SIG-M5 treated with dmso at 0.1 percent for 504 hours (cell line): ENCODE results near the gene PRM2.

Source experiments
- DNase-seq: peaks from one replicate; lab custom pipeline; 2025; ENCODE audit not compliant: unreplicated experiment; lab: John Stamatoyannopoulos, UW

PRM2 gene

DNA sequence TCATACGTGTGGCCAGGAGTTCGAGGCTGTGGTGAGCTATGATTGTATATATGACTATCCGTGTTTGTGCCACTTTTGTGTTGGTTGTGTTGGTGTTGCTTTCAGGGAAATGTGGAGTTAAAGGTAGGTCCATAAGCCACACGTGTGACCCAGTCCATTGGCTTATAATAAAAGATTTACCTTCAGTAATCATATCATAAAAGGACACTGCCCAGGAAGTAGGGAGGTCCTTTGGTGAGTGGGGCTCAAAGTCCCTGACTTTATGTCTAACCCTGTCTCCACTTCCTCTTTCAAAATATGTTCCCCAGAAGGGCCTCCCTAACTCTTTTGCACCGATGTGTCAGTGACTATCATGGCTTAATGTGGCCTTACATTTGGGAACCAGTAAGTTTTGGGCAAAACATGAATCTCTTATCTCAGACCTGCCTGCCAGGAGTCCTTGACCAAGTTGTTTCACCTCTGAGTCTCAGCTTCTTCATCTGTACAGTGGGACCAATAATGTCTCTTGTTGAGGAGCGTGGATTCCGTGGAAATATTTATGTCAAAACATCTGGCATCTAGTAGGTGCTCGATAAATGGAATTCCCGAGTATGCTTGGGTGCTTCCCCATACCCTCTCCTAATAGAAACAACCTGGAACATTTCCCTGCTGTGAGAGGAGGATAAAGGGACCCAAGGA, 12.0 kb downstream of the PRM2 start:
- peak; percentile 68 for DNase-seq

DNA sequence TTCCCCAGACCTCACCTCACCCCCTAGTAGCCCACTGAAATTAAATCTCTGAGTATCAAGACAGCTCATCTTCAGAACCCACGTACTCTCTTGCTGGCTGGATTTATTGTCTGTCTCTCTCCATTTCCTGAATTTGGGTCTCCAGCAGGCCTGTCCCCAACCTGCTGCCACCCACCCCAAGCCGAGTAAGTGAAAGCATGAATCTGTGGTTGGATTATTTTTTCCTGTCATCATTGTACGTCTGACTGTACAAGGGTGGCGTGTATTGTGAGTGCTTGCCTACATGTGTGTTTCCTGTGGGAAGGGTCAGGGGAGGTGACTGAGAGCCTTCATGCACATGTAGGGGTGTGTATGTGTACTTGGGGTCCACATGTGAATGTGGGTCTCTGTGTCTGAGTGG, 12.5 kb downstream of the PRM2 start:
- DNase-seq = no peak

DNA sequence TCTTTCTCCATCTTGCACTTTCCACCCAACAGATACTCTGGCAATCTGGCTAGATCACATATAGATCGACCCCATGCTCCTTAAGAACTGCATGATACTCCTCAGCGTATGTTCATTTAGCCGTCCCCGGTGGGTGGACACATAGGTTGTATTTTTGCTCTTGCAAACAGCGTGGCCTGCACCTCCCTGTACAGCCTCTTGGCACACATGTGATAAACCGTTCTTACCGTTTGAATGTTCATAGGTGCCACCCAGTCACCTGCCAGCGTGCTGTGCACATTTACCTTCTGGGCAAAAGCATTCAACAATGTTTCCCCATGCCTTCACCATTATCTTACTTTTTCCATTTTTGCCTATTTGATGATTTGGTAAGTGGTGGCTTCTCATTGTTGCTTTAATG, 13.4 kb downstream of the PRM2 start:
- no peak for DNase-seq

DNA sequence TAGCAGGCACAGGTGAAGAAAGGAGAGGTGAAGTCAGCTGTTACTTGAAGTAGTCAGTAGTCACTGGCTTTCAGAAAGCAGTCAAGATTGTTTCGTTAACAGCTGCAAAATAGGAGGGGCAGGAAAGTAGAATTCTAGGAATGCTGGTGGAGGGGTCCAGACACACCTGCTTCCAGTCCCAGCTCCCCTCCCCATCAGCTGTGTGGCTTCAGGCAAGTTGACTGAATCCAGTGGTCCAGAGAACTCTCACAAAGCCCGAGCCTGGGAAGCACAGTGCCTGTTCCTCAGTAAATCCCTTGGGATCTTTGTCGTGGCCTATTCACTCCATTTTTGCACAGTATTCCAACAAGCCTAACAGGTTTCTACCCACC, 15.7 kb downstream of the PRM2 start:
- no peak for DNase-seq

DNA sequence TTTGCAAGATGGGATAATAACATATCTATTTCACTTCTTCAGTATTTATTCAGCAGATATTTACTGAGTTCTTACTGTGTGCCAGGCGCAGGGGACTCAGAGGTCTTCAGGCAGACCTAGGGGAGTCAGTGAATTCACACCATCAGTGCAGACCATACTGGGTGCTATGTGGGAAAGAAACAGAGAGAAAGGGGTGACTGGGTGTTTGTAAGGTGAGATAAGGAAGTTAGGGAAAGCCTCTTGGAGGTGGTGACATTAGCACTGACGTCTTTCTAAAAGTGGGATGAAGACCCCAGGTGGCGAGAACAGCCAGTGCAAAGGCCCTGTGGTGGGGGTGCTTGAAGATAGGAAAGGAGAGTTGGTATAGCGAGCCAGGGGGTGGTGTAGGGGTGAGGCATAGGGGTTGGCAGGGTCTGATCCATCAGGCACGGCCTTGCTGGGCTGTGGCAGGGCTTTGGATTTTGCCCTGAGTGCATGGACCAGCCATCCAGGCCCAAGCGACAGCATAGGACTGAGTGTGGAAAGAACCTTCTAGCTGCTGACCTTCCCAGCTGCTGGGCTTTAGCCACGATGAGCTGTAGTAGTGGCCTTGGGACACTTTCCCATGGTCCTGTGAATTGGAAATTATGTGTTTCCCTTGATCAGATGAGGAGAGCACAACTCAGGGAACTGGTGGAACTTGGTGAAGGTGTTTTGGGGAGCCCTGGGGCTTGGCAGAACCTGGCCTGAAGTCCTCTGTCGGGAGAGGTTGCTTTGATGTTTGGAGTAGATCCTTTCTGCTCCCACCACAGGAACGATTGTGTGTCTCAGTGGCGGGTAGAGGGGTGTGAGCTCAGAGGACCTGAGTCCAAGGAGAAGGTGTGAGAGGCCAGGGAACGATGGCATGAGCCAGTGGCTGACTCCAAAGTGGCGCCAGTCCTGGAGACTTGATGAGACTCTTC, 16.4 kb downstream of the PRM2 start:
- no peak for DNase-seq

DNA sequence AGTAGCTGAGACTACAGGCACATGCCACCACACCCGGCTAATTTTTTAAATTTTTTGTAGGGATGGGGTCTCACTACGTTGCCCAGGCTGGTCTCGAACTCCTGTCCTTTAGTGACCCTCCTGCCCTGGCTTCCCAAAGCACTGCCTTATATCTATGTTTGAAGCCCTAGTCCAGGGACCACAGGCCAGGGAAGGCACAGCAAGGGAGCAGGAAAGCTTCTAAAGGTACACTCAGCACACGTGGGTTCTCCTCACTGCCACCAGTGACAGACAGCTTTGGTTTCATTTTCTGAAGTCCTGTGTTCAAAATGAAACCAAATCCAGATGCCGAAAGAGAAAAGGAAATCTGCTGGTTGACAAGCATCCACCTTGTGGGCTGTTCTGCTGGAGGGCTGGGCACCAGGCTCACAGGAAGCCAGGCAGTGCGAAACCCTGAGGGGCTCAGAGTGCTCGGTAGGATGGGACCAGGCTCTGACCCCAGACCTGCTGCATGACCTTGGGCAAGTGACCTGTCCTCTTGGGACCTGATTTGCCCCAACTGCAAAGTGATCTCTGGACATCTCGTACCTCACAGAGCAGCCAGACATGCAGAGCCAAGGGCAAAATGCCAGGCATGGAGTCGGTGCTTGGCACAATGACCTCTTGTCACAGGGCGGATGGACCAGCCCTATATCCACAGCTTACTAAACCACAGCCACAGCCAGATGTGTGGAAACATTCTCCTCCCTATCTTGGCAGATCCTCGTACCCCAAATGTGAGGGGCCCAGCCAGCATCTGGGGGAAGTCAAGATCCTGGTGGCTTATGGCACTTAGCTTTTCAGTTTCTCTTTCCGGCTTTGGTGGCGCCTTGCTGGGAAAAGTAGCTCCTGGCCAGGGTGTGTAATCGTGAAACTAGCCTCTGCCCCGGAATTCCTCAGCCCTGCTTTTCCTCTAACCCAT, 17.5 kb downstream of the PRM2 start:
- no peak for DNase-seq

DNA sequence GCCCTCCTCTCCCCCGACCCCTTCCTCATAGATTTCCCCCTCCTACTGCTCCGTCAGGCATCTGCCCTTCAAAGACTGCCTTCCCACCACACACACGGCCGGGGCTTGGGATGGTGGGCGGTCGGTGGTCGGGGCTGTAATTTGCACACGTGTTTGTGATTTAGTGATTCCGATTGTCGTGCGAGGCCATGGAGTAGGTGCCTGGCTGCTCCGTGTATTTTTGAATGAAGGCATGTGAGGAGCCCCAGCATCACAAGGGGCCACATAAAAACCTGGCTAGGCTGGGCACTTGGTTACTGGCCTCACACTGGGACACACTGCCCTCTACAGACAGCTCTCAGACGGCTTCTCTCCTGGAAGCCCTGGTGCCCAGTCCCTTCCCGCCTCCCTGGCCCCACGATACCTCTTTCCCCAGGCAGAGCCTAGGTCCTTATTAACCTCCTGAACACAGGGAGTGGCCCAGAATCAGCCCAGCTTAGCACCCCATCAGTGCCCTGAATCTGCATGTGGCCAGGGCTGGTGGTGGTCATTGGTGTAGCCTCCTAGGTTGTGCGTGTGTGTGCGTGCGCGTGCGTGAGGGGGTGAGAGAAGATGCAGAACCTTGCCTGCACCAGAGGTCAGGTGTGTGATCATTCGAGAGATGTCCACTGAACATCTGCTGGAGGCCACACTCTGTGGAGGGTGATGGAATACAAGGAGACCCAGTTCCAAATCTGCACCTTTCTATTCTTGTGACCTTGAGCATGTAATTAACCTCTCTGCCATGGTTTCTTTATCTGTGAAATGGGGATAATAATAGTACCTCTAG, 18.9 kb downstream of the PRM2 start:
- DNase-seq = peak; percentile 74

DNA sequence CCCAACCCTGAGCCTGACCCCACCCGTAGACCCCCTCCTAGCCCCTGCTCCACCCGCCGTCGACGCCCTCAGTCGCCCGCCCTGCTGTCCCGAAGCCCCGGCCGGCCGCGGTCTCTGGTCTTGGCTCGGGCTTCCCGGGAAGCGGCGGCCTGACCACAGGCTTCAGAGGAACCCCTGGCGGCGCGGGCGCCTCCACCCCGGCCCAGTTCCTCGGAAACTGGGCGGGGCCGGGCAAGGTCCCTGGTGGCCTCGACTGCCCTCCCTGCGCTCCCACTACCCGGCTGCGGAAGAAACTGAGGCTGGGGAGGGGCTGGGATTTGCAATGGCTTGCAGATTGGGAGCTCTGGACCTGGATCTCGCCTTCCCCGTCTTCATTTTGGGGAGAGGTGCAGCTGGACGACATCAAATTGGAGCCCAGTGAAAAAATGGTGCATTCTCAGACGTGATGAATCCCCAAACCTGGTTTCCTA, 19.6 kb downstream of the PRM2 start:
- no peak for DNase-seq

DNA sequence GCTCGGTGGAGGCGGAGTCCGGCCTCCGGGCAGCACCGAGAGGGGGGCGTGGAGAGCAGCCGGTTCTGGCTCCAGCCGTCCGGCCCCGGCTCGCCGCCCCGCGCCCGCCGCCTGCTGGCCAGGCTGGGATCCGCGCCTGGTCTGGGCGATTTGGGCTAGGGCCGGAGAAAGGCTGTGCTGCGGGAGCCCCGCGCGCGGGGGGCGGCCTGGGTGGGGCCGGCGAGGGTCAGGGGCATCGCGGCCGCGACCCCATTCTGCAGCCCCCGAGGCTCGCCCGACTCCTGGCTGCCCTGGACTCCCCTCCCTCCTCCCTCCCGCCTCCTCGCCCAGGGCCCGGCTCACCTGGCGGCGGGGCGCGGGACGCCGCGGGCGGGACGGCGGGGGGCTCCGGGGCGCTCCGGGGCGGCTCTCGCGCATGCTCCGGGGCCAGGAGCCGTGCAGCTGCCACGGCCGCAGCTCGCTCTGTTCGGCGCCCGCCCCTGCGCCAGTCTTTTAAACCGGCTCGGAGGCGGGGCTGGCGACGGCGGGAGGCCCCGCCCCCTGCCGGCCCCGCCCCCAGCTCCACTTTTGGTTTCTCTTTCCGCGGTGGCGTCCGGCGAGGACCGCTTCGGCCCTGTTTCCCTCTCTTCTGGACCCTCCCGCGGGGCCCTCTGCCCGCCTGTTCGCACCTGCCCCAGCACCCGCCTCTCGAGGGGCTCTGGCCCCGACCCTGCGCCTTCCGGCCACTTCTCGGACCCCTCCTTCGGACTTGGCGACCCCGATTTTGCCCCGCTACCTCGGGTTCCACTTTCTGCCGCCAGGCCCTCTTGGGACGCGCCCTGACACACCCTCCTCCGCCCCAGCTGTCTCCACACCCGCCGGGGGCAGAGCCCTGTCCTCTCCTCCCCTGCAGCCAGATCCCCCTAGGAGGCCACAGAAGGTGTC, 20.3 kb downstream of the PRM2 start, which contains the start of gene SOCS1:
Gene SOCS1, minus strand, starts transcription at position 468 of the 924 bp plus-strand sequence. CDS start 726 bp downstream, outside the sequence.
- DNase-seq = peak; percentile 64

DNA sequence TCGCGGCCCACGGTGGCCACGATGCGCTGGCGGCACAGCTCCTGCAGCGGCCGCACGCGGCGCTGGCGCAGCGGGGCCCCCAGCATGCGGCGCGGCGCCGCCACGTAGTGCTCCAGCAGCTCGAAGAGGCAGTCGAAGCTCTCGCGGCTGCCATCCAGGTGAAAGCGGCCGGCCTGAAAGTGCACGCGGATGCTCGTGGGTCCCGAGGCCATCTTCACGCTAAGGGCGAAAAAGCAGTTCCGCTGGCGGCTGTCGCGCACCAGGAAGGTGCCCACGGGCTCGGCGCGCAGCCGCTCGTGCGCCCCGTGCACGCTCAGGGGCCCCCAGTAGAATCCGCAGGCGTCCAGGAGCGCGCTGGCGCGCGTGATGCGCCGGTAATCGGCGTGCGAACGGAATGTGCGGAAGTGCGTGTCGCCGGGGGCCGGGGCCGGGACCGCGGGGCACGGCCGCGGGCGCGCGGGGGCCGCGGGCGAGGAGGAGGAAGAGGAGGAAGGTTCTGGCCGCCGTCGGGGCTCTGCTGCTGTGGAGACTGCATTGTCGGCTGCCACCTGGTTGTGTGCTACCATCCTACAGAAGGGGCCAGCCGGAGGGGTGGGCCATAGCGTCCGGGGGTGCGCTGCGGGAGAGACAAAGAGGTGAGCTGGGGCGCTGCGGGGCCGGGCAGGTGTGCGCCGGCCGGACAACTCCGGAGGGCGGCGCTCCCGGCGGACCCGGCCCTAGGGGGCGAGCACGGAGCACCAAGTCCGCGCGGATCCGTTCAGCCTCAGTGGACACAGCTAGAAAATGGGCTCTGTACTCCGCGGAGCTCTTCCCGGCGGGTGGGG, 21.2 kb downstream of the PRM2 start:
- no peak for DNase-seq

DNA sequence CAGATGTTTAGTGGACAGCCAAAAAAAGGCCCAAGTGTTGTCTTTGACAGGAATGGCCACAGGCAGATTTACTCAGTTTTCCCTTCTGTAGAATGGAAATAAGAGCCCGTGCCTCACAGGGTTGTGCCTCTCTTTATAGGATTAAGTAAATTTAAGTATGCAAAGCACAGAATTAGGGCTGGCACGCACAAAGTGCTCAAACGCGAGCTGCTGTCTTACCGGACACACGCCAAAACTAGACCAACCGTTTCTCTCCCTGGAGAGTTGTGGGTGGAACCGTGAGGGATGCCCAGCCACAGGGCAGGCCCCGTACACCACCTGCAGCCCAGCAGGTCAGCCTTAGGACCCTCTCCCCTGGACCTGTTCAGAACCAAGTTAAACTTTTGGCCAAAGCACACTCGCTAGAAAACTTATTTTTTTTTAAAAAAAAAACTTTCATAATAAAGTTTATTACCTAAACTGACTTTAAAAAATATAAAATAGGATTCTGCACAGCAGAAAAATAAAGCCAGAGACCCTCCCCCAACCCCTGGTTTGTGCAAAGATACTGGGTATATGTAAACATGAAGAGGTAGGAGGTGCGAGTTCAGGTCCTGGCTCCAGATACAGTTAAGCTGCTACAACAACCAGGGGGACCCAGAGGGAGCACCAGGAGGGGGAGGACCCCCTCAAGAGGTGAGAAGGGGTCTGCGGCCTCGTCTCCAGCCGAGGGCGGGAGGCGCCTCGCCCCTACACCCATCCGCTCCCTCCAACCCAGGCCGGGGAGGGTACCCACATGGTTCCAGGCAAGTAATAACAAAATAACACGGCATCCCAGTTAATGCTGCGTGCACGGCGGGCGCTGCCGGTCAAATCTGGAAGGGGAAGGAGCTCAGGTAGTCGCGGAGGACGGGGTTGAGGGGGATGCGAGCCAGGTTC, 22.0 kb downstream of the PRM2 start:
- DNase-seq = no peak

DNA sequence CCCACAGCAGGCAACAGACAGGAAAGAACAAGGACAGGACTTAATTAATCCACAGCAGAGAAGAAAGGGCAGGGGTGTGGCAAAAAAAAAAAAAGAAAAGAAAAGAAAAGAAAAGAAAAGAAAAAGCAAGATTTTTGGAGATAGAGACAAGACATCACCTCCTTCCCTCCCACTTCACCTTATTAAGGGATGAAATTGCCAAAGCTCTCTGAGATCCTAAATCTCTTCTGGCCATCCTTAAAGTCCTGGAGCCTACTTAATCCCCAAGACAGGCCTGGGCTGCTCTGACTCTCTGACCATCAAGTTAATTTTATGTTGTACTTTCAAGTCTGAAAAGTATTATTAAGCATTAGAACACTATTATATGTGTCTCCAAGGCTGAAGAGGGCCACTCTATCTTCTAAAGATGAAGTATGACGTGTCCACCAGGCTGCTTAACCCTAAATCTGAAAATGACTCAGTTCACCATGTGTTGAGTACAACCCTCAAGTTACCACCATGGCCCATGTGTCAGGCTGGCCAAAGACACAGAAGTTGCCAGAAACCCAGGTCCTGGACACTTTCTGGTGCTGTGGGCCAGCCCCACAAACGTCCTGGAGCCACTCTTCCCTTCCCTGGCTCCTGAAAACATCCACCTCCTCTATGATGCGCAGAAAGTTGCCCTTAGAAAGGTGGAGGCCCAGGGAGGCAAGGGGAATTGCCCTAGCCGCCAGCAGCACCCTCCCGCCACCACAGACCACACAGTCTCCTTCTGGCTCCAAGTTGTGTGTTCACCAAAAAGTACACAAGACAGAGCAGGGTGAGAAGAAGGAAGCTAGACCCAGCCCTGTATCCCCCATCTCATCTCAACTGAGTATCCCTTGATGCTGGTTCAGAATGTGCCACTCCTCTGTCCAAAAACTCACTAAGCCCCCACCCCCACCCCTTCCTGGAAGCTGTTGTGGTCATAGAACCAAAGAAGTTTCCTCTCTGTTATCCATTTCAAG, 23.0 kb downstream of the PRM2 start:
- no peak for DNase-seq

DNA sequence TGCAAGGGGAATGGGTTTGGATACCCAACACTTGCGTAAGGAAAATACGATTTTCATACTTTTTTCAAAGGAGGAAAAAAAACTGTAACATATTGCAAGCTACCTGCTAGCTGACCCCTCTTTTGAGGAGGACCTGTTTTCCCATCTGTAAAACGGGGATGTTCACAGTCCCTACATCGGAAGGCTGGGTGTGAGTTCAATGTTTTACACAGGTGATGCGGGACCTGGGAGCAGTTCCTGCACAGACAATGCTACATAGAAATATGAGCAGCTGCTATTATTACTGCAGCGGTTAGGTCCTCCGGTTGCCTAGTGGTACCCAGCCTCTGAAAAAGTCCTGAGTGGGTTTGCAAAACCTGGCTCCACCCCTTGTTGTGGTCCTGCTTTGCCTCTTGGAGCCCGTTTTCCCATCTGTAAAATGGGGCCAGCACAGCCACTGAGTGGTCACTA, 23.8 kb downstream of the PRM2 start:
- DNase-seq = no peak

DNA sequence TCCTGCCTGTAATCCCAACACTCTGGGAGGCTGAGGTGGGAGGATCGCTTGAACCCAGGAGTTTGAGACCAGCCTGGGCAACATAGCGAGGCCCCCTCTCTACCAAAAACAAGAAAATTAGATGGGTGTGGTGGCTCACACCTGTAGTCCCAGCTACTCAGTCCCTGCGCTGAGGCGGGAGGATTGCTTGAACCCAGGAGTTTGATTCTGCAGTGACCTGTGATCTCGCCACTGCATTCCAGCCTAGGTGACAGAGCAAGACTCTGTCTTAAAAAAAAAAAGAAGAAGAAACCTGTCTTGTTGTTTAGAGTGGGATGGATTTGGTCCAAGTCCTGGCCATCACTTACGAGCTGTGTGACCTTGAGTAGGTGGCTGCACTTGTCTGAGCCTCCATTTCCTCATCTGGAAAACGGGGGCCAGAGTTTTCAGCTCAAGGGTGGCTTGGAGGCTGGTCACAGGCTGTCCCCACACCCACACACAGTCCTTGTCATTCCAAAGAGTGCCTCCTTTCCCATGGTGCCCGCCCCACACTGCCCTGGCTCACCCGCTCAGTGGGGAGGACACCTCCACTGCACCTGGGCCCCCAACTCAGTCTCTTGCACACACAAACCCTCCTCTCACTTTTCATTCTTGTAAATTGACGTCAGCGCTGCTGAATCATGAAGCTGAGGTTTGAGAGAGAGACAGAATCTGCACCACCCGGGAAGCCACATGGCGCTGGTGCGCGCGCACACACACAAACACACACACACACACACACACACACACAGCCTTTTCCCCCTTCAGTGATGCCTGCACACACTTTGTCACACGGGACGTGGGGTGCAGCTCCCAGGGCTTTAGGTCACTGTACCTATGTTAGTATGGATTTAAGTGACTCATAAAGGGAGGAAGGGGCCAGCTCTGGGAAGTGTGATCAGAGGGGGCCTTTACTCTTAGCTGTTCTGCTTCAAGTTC, 24.5 kb downstream of the PRM2 start:
- no peak for DNase-seq
